ENCODE measurements around the gene RGS10.

The RGS10 gene

GRCh38 chr10:119453313-119453712 is 89.2 kb downstream of the RGS10 start:
- FAIRE-seq = no peak
- no peak for DNase-seq (ENCODE audit: insufficient read length, low spot score)

GRCh38 chr10:119452396-119452795 is 90.1 kb downstream of the RGS10 start:
- FAIRE-seq (no peak), DNase-seq (ENCODE audit: insufficient read length, low spot score) (no peak)

GRCh38 chr10:119451300-119451896 is 91.1 kb downstream of the RGS10 start:
- FAIRE-seq = no peak
- no peak for DNase-seq (ENCODE audit: insufficient read length, low spot score)

GRCh38 chr10:119450606-119451299 is 91.8 kb downstream of the RGS10 start:
- FAIRE-seq (no peak), DNase-seq (ENCODE audit: insufficient read length, low spot score) (no peak)
